Liver (tissue), 3 donors: ENCODE data around the gene TBC1D5.

ENCODE experiments used
- JUND ChIP-seq, 2 donors: IDR thresholded peaks; 2 replicates each; pipeline ENCODE4 v1.6.1; 2016; ENCODE audit warnings: antibody characterized with exemption in 2 of 2
- RAD21 ChIP-seq, 2 donors: IDR thresholded peaks; 2 replicates each; pipeline ENCODE4 v1.6.1; 2016; ENCODE audit warnings: antibody characterized with exemption in 2 of 2, mild to moderate bottlenecking in 2 of 2
- SP1 ChIP-seq: IDR thresholded peaks from 2 replicates; pipeline ENCODE4 v1.6.1; 2018; ENCODE audit warnings: antibody characterized with exemption, mild to moderate bottlenecking
- TAF1 ChIP-seq: conservative IDR thresholded peaks from 2 replicates; pipeline ENCODE4 v1.6.1; 2016; ENCODE audit warnings: antibody characterized with exemption, mild to moderate bottlenecking
- TF ChIP-seq, protein P1 (sequence below): fragments of 150-350 bp; IDR thresholded peaks from 2 replicates; pipeline ENCODE4 v1.5.1; 2017; ENCODE audit warnings: improper control_type of control experiment, low read depth, low read length; ENCODE audit not compliant: missing input control
- TF ChIP-seq, protein P2 (sequence below): IDR thresholded peaks from 2 replicates; pipeline ENCODE4 v1.6.1; 2016; ENCODE audit warnings: antibody characterized with exemption, mild to moderate bottlenecking
- donor health status: healthy.
- donor health status: healthy.

DNA sequence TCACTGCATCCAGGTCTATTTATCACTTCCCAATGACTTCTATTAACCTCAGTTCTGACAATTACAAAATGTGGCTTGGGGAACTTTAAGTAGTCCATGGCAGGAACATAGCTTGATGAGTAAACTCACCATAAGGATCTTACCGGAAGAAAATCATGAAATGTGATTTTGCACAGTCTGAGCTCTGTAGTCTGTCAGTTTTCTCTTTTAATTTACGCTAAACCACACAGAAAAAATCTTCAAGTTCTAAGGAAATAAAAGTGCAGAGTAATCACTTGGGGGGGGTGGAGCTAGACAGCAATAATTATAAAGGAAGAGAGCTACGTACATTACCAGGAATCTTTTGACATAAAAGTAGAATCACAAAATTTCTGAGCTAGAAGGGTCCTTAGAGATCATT, 9.2 kb downstream of the TBC1D5 start:
- TF ChIP-seq, protein P1, sequence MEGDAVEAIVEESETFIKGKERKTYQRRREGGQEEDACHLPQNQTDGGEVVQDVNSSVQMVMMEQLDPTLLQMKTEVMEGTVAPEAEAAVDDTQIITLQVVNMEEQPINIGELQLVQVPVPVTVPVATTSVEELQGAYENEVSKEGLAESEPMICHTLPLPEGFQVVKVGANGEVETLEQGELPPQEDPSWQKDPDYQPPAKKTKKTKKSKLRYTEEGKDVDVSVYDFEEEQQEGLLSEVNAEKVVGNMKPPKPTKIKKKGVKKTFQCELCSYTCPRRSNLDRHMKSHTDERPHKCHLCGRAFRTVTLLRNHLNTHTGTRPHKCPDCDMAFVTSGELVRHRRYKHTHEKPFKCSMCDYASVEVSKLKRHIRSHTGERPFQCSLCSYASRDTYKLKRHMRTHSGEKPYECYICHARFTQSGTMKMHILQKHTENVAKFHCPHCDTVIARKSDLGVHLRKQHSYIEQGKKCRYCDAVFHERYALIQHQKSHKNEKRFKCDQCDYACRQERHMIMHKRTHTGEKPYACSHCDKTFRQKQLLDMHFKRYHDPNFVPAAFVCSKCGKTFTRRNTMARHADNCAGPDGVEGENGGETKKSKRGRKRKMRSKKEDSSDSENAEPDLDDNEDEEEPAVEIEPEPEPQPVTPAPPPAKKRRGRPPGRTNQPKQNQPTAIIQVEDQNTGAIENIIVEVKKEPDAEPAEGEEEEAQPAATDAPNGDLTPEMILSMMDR = no peak
- TF ChIP-seq JUND (IDR thresholded peaks at IDR 0.05) = no peak
- no peak for TF ChIP-seq TAF1
- TF ChIP-seq, protein P2, sequence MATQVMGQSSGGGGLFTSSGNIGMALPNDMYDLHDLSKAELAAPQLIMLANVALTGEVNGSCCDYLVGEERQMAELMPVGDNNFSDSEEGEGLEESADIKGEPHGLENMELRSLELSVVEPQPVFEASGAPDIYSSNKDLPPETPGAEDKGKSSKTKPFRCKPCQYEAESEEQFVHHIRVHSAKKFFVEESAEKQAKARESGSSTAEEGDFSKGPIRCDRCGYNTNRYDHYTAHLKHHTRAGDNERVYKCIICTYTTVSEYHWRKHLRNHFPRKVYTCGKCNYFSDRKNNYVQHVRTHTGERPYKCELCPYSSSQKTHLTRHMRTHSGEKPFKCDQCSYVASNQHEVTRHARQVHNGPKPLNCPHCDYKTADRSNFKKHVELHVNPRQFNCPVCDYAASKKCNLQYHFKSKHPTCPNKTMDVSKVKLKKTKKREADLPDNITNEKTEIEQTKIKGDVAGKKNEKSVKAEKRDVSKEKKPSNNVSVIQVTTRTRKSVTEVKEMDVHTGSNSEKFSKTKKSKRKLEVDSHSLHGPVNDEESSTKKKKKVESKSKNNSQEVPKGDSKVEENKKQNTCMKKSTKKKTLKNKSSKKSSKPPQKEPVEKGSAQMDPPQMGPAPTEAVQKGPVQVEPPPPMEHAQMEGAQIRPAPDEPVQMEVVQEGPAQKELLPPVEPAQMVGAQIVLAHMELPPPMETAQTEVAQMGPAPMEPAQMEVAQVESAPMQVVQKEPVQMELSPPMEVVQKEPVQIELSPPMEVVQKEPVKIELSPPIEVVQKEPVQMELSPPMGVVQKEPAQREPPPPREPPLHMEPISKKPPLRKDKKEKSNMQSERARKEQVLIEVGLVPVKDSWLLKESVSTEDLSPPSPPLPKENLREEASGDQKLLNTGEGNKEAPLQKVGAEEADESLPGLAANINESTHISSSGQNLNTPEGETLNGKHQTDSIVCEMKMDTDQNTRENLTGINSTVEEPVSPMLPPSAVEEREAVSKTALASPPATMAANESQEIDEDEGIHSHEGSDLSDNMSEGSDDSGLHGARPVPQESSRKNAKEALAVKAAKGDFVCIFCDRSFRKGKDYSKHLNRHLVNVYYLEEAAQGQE = no peak
- no peak for TF ChIP-seq SP1
- no peak for TF ChIP-seq RAD21 (IDR thresholded peaks at IDR 0.05)
